Ishikawa (cell line): Measurements from ENCODE around the gene BAD.

Experiments
- CEBPB ChIP-seq: IDR thresholded peaks from 2 replicates; pipeline ENCODE4 v1.6.1; 2012
- CREB1 ChIP-seq: IDR thresholded peaks from 2 replicates; pipeline ENCODE4 v1.6.1; 2012; ENCODE audit warnings: low read depth
- EGR1 ChIP-seq: IDR thresholded peaks from 2 replicates; pipeline ENCODE4 v1.6.1; 2012
- EP300 ChIP-seq: IDR thresholded peaks from 2 replicates; pipeline ENCODE4 v1.6.1; 2012; ENCODE audit warnings: borderline replicate concordance
- FOXM1 ChIP-seq: IDR thresholded peaks from 2 replicates; pipeline ENCODE4 v1.6.1; 2012; ENCODE audit warnings: low read depth, borderline replicate concordance
- NFIC ChIP-seq: IDR thresholded peaks from 2 replicates; pipeline ENCODE4 v1.6.1; 2012
- RAD21 ChIP-seq: IDR thresholded peaks from 2 replicates; pipeline ENCODE4 v1.6.1; 2012; ENCODE audit warnings: low read depth
- TAF1 ChIP-seq: IDR thresholded peaks from 2 replicates; pipeline ENCODE4 v1.6.1; 2012; ENCODE audit warnings: low read depth, mild to moderate bottlenecking
- TEAD4 ChIP-seq: IDR thresholded peaks from 2 replicates; pipeline ENCODE4 v1.6.1; 2012
- YY1 ChIP-seq: IDR thresholded peaks from 2 replicates; pipeline ENCODE4 v1.6.1; 2012; ENCODE audit warnings: low read depth
- ZBTB7A ChIP-seq: IDR thresholded peaks from 2 replicates; pipeline ENCODE4 v1.6.1; 2012; ENCODE audit warnings: low read depth
- TF ChIP-seq, protein P1 (sequence below): IDR thresholded peaks from 2 replicates; pipeline ENCODE4 v1.6.1; 2012; ENCODE audit warnings: low read depth, mild to moderate bottlenecking
- TF ChIP-seq, protein P2 (sequence below): IDR thresholded peaks from 2 replicates; pipeline ENCODE4 v1.6.1; 2012

DNA sequence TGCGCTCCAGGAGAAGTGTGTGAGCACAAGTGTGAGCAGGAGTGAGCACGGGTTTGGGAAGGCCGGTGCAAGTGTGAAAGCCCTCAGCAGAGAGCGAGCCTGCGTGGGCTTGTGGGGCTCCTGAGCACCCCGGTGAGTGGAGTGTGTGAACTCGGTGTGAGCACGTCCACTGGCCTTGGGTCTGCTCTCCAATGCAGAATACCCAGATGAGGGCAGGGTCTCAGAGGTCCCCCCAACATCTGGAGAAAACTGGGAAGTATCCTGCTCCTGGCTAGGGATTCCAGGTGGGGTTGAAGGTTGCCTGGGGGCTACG, 22.1 kb upstream of the BAD start:
- TF ChIP-seq, protein P1, sequence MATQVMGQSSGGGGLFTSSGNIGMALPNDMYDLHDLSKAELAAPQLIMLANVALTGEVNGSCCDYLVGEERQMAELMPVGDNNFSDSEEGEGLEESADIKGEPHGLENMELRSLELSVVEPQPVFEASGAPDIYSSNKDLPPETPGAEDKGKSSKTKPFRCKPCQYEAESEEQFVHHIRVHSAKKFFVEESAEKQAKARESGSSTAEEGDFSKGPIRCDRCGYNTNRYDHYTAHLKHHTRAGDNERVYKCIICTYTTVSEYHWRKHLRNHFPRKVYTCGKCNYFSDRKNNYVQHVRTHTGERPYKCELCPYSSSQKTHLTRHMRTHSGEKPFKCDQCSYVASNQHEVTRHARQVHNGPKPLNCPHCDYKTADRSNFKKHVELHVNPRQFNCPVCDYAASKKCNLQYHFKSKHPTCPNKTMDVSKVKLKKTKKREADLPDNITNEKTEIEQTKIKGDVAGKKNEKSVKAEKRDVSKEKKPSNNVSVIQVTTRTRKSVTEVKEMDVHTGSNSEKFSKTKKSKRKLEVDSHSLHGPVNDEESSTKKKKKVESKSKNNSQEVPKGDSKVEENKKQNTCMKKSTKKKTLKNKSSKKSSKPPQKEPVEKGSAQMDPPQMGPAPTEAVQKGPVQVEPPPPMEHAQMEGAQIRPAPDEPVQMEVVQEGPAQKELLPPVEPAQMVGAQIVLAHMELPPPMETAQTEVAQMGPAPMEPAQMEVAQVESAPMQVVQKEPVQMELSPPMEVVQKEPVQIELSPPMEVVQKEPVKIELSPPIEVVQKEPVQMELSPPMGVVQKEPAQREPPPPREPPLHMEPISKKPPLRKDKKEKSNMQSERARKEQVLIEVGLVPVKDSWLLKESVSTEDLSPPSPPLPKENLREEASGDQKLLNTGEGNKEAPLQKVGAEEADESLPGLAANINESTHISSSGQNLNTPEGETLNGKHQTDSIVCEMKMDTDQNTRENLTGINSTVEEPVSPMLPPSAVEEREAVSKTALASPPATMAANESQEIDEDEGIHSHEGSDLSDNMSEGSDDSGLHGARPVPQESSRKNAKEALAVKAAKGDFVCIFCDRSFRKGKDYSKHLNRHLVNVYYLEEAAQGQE: no peak
- TF ChIP-seq CEBPB (no peak), TAF1 (no peak), FOXM1 (no peak), RAD21 (no peak), YY1 (no peak), NFIC (no peak), ZBTB7A (no peak), CREB1 (no peak), EP300 (no peak), EGR1 (no peak), TEAD4 (no peak)
- TF ChIP-seq, protein P2, sequence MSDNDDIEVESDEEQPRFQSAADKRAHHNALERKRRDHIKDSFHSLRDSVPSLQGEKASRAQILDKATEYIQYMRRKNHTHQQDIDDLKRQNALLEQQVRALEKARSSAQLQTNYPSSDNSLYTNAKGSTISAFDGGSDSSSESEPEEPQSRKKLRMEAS: no peak
